T-helper 2 cell (primary cell): Measurements from ENCODE around the gene TFF1.
"Not testable (repeated sequence)": the region's sequence is repeated elsewhere in the genome, so short reads cannot be mapped to it uniquely, and the experiment has no call there.

Source experiments
- DNase-seq, 5 experiments: peaks; one replicate each; pipeline versions ENCODE4 v3.0.0 to v3.0.0-alpha.2; 2012 to 2022
- total RNA-seq, 2 donors: gene quantifications; one replicate each; lab custom pipeline; 2026; lab: John Stamatoyannopoulos, UW

Gene TFF1
- 0 reads per million in 2 donors for total RNA-seq

GRCh38 chr21:42366292-42367010 is at the start of gene TFF1:
TSS of gene TFF1 (minus strand) at chr21:42366535. CDS start at chr21:42366495, 40 bp downstream.
- no peak for DNase-seq

GRCh38 chr21:42414928-42415769 is 48.8 kb upstream of the TFF1 start:
- peak; percentile 59 to 94 (median 88) for DNase-seq

GRCh38 chr21:42414553-42414927 is 48.2 kb upstream of the TFF1 start:
- no peak for DNase-seq

- no peak for DNase-seq
Observed at GRCh38 chr21:42414066-42414465, 47.7 kb upstream of the TFF1 start.

GRCh38 chr21:42413500-42413899 is 47.2 kb upstream of the TFF1 start:
- DNase-seq = peak in 1 of 5 experiments; percentile 48

- no peak for DNase-seq
Observed at GRCh38 chr21:42413093-42413492, 46.8 kb upstream of the TFF1 start.

- no peak for DNase-seq
Observed at GRCh38 chr21:42412636-42412933, 46.2 kb upstream of the TFF1 start.

GRCh38 chr21:42411891-42412635 is 45.7 kb upstream of the TFF1 start:
- DNase-seq = no peak

- peak in 2 of 5 experiments; percentile 25 to 91 for DNase-seq
Observed at GRCh38 chr21:42411197-42411869, 45.0 kb upstream of the TFF1 start.

GRCh38 chr21:42409366-42409765 is 43.0 kb upstream of the TFF1 start:
- DNase-seq = no peak

- DNase-seq = not testable (repeated sequence)
Observed at GRCh38 chr21:42408718-42409117, 42.4 kb upstream of the TFF1 start.

GRCh38 chr21:42407476-42407875 is 41.1 kb upstream of the TFF1 start:
- no peak for DNase-seq

GRCh38 chr21:42406866-42407265 is 40.5 kb upstream of the TFF1 start:
- no peak for DNase-seq

GRCh38 chr21:42406201-42406621 is 39.9 kb upstream of the TFF1 start:
- peak in 3 of 5 experiments; percentile 22 to 81 (median 61) for DNase-seq

- no peak for DNase-seq
Observed at GRCh38 chr21:42405064-42406013, 39.0 kb upstream of the TFF1 start.

- DNase-seq = peak in 1 of 5 experiments; percentile 53
Observed at GRCh38 chr21:42404539-42404938, 38.2 kb upstream of the TFF1 start.

- peak in 3 of 5 experiments; percentile 41 to 92 (median 73) for DNase-seq
Observed at GRCh38 chr21:42403611-42404231, 37.4 kb upstream of the TFF1 start, which contains the start of gene UBASH3A. TSS of gene UBASH3A (plus strand) at chr21:42403902. CDS start at chr21:42403946, 44 bp downstream.

- DNase-seq = peak in 1 of 5 experiments; percentile 61
Observed at GRCh38 chr21:42401820-42402251, 35.5 kb upstream of the TFF1 start.

- DNase-seq = no peak
Observed at GRCh38 chr21:42401154-42401553, 34.8 kb upstream of the TFF1 start.

GRCh38 chr21:42400525-42400924 is 34.2 kb upstream of the TFF1 start:
- no peak for DNase-seq
